ENCODE results near the gene DOK7. TPM values are rescaled to one million over a fixed set of nuclear protein-coding genes. Genes with fewer than 3 reads are reported as not detected.

The DOK7 gene
- total and polyA plus RNA-seq, 2 donors (not counting 3 experiments of a cell fraction or from before 2014, with no cell fraction given) = not detected

GRCh38 chr4:3460926-3461325 lies 2.2 kb upstream of the DOK7 start:
- Histone ChIP-seq H3K4me2 (ENCODE audit: insufficient read depth, low read length) (no peak overlapping the region), H4K20me1 (replicated peaks; ENCODE audit: control insufficient read depth, extremely low read depth, insufficient read depth, low read length) (no peaks in the 10 kb centered on the region), H3K9me3 (replicated peaks; ENCODE audit: control insufficient read depth, insufficient read depth, low read length) (no peaks in the 10 kb centered on the region), H3K4me3 (replicated peaks in 1 of 3; ENCODE audit: insufficient read depth in 1 of 3, low read depth in 1 of 3, low read length in 3 of 3) (no peak overlapping the region), H2AFZ (ENCODE audit: low read depth, low read length) (no peak overlapping the region), H3K27ac (ENCODE audit: insufficient read depth, low read depth, low read length) (no peak overlapping the region), H3K4me1 (ENCODE audit: control insufficient read depth, extremely low read depth, insufficient read depth, low read length) (no peaks in the 10 kb centered on the region), H3K9ac (replicated peaks; ENCODE audit: extremely low read depth, insufficient read depth, low read length) (no peak overlapping the region), H3K36me3 (ENCODE audit: control insufficient read depth in 2 of 2, extremely low read depth in 1 of 2, insufficient read depth in 2 of 2, low read length in 2 of 2) (no peaks in the 10 kb centered on the region), H3K79me2 (ENCODE audit: control insufficient read depth, insufficient read depth, low read length) (no peaks in the 10 kb centered on the region), H3K27me3 (ENCODE audit: control insufficient read depth in 2 of 2, insufficient read depth in 2 of 2, low read length in 2 of 2) (peaks cover 7 to 9% of the 10 kb centered on the region in 2 experiments), H3K9me1 (replicated peaks; ENCODE audit: control insufficient read depth, extremely low read depth, insufficient read depth, low read length) (no peaks in the 10 kb centered on the region)
- intact Hi-C loops (cut with micrococcal nuclease) = no loop called here
- dilution Hi-C loops (cut with MboI; ENCODE audit: extremely low pct_ligation_motif_present, low sequenced_read_pairs) = no loop called here
- ChIA-PET CTCF (interaction anchor here (1.2 to 1.9 kb wide), 3 partner anchors 9 to 20 kb away, joined by 4 to 8 read pairs (median 4); no protein-coding TSS in a partner anchor), POLR2A (no interaction called here)
- no peak for TF ChIP-seq POLR2AphosphoS5 (IDR thresholded peaks at IDR 0.05; ENCODE audit: insufficient read depth, low read depth, low read length)
- TF ChIP-seq JUN (IDR thresholded peaks at IDR 0.05; ENCODE audit: borderline replicate concordance, insufficient read depth, insufficient read length, low read depth) = no peak
- no peak for TF ChIP-seq GATA2 (IDR thresholded peaks at IDR 0.05; ENCODE audit: insufficient read depth, insufficient read length, low read depth, low read length)
- TF ChIP-seq EZH2 (IDR thresholded peaks at IDR 0.05; ENCODE audit: borderline replicate concordance, low read depth, low read length, severe bottlenecking) = no peak
- TF ChIP-seq FOS (IDR thresholded peaks at IDR 0.05; ENCODE audit: borderline replicate concordance, insufficient read depth, low read length) = no peak
- TF ChIP-seq CTCF (IDR thresholded peaks at IDR 0.05; ENCODE audit: extremely low read depth in 1 of 2, insufficient read depth in 1 of 2, low read depth in 1 of 2, low read length in 2 of 2) = no peak
- no peak for TF ChIP-seq MYC (IDR thresholded peaks at IDR 0.05; ENCODE audit: low read depth, low read length)
- no peak for TF ChIP-seq POLR2A (IDR thresholded peaks at IDR 0.05; ENCODE audit: low read depth, low read length)
- TF ChIP-seq MAX (IDR thresholded peaks at IDR 0.05; ENCODE audit: insufficient read depth, insufficient read length) = no peak
- DNase-seq (ENCODE audit: low read depth, low spot score) (no peak), FAIRE-seq (no peak)
- no TSS peak for BruUV-seq (replicated peaks)

All from endothelial cell of umbilical vein (primary cell).